Nephron progenitor cell (in vitro differentiated cells): ENCODE data around the gene FAH.
A peak's percentile ranks its signal among the peaks of the same experiment; 100 is the strongest.

Experiments
- DNase-seq: peaks from one replicate; pipeline ENCODE4 v3.0.0; 2021
- H3K27ac Mint-ChIP-seq: 2 replicates; pipeline ENCODE4 v1.8.0; 2021; ENCODE audit warnings: mild to moderate bottlenecking, moderate library complexity, mixed read lengths
- H3K27me3 Mint-ChIP-seq: 2 replicates; pipeline ENCODE4 v1.8.0; 2021; ENCODE audit warnings: mild to moderate bottlenecking, low read depth, mixed read lengths; ENCODE audit not compliant: poor library complexity
- H3K36me3 Mint-ChIP-seq: 2 replicates; pipeline ENCODE4 v1.8.0; 2021; ENCODE audit warnings: low read depth, mixed read lengths
- H3K4me1 Mint-ChIP-seq: 2 replicates; pipeline ENCODE4 v1.8.0; 2021; ENCODE audit warnings: mixed read lengths
- H3K4me3 Mint-ChIP-seq: 2 replicates; pipeline ENCODE4 v1.8.0; 2021; ENCODE audit warnings: mild to moderate bottlenecking, moderate library complexity, mixed read lengths
- H3K9me3 Mint-ChIP-seq: 2 replicates; pipeline ENCODE4 v1.8.0; 2021; ENCODE audit warnings: mild to moderate bottlenecking, moderate library complexity, mixed read lengths
- TF ChIP-seq, protein P1 (sequence below): fragments of 200-600 bp; sonication (generic); IDR thresholded peaks from 2 replicates; pipeline ENCODE4 v1.5.0; 2021; ENCODE audit warnings: antibody characterized with exemption

FAH gene

DNA sequence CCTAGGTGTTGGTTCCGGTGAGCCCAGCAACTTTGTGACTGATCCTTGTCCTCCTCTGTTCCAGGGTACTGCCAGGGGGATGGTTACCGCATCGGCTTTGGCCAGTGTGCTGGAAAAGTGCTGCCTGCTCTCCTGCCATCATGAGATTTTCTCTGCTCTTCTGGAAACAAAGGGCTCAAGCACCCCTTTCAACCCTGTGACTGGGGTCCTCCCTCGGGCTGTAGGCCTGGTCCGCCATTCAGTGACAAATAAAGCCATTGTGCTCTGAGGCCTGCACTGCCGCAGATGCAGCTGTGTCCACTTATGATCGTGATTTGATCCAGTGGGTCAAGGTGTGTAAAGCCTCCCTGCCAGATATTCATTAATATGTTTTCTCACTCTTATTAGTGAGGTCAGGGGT lies 33.3 kb downstream of the FAH start:
- TF ChIP-seq, protein P1, sequence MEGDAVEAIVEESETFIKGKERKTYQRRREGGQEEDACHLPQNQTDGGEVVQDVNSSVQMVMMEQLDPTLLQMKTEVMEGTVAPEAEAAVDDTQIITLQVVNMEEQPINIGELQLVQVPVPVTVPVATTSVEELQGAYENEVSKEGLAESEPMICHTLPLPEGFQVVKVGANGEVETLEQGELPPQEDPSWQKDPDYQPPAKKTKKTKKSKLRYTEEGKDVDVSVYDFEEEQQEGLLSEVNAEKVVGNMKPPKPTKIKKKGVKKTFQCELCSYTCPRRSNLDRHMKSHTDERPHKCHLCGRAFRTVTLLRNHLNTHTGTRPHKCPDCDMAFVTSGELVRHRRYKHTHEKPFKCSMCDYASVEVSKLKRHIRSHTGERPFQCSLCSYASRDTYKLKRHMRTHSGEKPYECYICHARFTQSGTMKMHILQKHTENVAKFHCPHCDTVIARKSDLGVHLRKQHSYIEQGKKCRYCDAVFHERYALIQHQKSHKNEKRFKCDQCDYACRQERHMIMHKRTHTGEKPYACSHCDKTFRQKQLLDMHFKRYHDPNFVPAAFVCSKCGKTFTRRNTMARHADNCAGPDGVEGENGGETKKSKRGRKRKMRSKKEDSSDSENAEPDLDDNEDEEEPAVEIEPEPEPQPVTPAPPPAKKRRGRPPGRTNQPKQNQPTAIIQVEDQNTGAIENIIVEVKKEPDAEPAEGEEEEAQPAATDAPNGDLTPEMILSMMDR: no peak
- H3K4me1 Mint-ChIP-seq: no peaks in the 10 kb centered on the region
- no peak overlapping the region for H3K4me3 Mint-ChIP-seq
- no peak for DNase-seq
- H3K9me3 Mint-ChIP-seq: peaks cover 4% of the 10 kb centered on the region
- H3K36me3 Mint-ChIP-seq: peaks cover 69% of the 10 kb centered on the region
- H3K27me3 Mint-ChIP-seq: no peaks in the 10 kb centered on the region
- no peak overlapping the region for H3K27ac Mint-ChIP-seq

DNA sequence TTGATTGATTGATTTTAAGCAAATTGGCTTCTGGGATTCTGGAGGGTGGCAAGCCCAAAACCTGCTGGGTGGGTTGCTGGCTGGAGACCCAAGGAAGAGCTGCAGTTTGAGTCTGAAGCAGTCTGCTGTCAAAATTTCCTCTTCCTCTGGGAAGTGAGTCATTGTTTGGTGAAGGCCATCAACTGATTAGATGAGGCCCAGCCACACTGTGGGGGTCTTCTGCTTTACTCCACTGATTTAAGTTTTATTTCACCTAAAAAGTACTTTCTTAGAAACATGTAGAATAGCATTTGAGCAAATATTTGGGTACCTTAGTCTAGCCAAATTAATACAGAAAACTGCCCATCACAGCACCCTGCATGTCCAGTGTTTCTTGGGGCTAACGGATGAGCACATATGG lies 33.8 kb downstream of the FAH start:
- no peaks in the 10 kb centered on the region for H3K4me1 Mint-ChIP-seq
- H3K9me3 Mint-ChIP-seq: peaks cover 4% of the 10 kb centered on the region
- H3K27me3 Mint-ChIP-seq: no peaks in the 10 kb centered on the region
- H3K27ac Mint-ChIP-seq: no peak overlapping the region
- TF ChIP-seq, protein P1: no peak
- no peak overlapping the region for H3K4me3 Mint-ChIP-seq
- no peak for DNase-seq
- peaks cover 67% of the 10 kb centered on the region for H3K36me3 Mint-ChIP-seq

- H3K4me1 Mint-ChIP-seq: no peaks in the 10 kb centered on the region
- TF ChIP-seq, protein P1: no peak
- H3K27me3 Mint-ChIP-seq: no peaks in the 10 kb centered on the region
- H3K27ac Mint-ChIP-seq: peak overlapping the region; percentile 87
- no peak for DNase-seq
- H3K36me3 Mint-ChIP-seq: peaks cover 54% of the 10 kb centered on the region
- peaks cover 4% of the 10 kb centered on the region for H3K9me3 Mint-ChIP-seq
- H3K4me3 Mint-ChIP-seq: no peak overlapping the region
Observed at GRCh38 chr15:80188251-80188650, 35.5 kb downstream of the FAH start.

- H3K4me1 Mint-ChIP-seq: no peaks in the 10 kb centered on the region
- H3K4me3 Mint-ChIP-seq: no peak overlapping the region
Observed at GRCh38 chr15:80191198-80191597, 38.4 kb downstream of the FAH start.

GRCh38 chr15:80191897-80192595 lies 39.2 kb downstream of the FAH start:
- TF ChIP-seq, protein P1: no peak
- no peak for DNase-seq
- peaks cover 17% of the 10 kb centered on the region for H3K36me3 Mint-ChIP-seq
- H3K4me1 Mint-ChIP-seq: no peaks in the 10 kb centered on the region
- no peaks in the 10 kb centered on the region for H3K9me3 Mint-ChIP-seq
- H3K27me3 Mint-ChIP-seq: peaks cover 9% of the 10 kb centered on the region
- H3K4me3 Mint-ChIP-seq: no peak overlapping the region
- no peak overlapping the region for H3K27ac Mint-ChIP-seq

More at GRCh38 chr15:80191198-80191597, 38.4 kb downstream of the FAH start:
- Mint-ChIP-seq H3K36me3 (peaks cover 25% of the 10 kb centered on the region), H3K9me3 (no peaks in the 10 kb centered on the region), H3K27ac (no peak overlapping the region), H3K27me3 (peaks cover 7% of the 10 kb centered on the region)
- DNase-seq: no peak
- TF ChIP-seq, protein P1: no peak

DNA sequence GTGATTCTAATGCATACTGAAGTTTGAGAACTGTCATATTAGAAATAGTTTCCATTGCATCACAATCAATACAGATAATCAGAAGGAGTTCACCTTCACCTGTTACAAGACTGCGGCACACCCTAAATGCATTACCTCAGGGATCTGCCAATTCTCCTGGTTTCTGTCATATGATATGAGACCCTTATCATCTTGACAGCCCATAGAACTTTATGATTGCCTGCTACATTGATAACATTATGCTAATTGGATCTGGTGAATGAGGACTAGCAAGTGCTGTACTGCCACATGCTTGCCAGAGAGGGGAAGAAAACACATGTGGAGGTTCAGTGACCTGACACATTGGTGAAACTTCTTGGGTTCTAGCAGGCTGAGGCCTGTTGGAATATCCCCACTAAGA lies 41.4 kb downstream of the FAH start:
- Mint-ChIP-seq H3K4me1 (no peaks in the 10 kb centered on the region), H3K9me3 (no peaks in the 10 kb centered on the region), H3K27ac (no peak overlapping the region), H3K4me3 (no peak overlapping the region), H3K27me3 (peaks cover 23% of the 10 kb centered on the region), H3K36me3 (no peaks in the 10 kb centered on the region)
- TF ChIP-seq, protein P1: no peak
- DNase-seq: no peak
